Peyer's patch (tissue), 4 donors: ENCODE data around the gene KIF6. TPM values are rescaled to one million over a fixed set of nuclear protein-coding genes. Genes with fewer than 3 reads are reported as not detected.

ENCODE experiments used
- DNase-seq, 3 donors: peaks; one replicate each; pipeline ENCODE4 v3.0.0-alpha.2; 2017 to 2019
- H3K27ac ChIP-seq, 4 donors: fragments of 200-600 bp; sonication (generic); one replicate each; pipeline ENCODE4 v1.5.1; 2016 to 2019
- H3K27me3 ChIP-seq, 2 donors: fragments of 200-600 bp; sonication (generic); one replicate each; pipeline ENCODE4 v1.5.1; 2019
- H3K36me3 ChIP-seq, 3 donors: fragments of 200-600 bp; sonication (generic); one replicate each; pipeline ENCODE4 v1.5.1; 2016 to 2019
- H3K4me1 ChIP-seq, 4 donors: fragments of 200-600 bp; sonication (generic); one replicate each; pipeline ENCODE4 v1.5.1; 2016 to 2019
- H3K4me3 ChIP-seq, 4 donors: fragments of 200-600 bp; sonication (generic); 1 replicate in 3 of 4; 2 replicates in 1 of 4; pipeline ENCODE4 v1.5.1; 2016 to 2019; ENCODE audit warnings: mild to moderate bottlenecking in 1 of 4
- H3K9me3 ChIP-seq, 4 donors: fragments of 200-600 bp; sonication (generic); one replicate each; pipeline ENCODE4 v1.5.1; 2016 to 2019; ENCODE audit warnings: mild to moderate bottlenecking in 1 of 4
- POLR2A ChIP-seq, 2 donors: fragments of 450-650 bp; IDR thresholded peaks; one replicate each; pipeline ENCODE4 v1.5.1; 2017; ENCODE audit warnings: antibody characterized with exemption in 2 of 2, mild to moderate bottlenecking in 2 of 2, moderate library complexity in 2 of 2
- total RNA-seq, 4 donors: library from RNA; depleted of rRNA; stranded (reverse); fragments of >200 nt; gene quantifications; one replicate each; pipeline ENCODE4 v1.1.0, GENCODE V29; 2016
- TF ChIP-seq, protein P1 (sequence below), 6 experiments: fragments of 450-650 bp in 4 of 6; fragments of 200-600 bp in 2 of 6; sonication (generic) in 1 of 6; IDR thresholded peaks; one replicate each; pipeline ENCODE4 v1.5.1; 2017 to 2019; ENCODE audit warnings: antibody characterized with exemption in 6 of 6, mild to moderate bottlenecking in 3 of 6, moderate library complexity in 1 of 6

KIF6 gene
- total RNA-seq, 4 donors from 2014 or later: 0.83 TPM; not detected in 3

DNA sequence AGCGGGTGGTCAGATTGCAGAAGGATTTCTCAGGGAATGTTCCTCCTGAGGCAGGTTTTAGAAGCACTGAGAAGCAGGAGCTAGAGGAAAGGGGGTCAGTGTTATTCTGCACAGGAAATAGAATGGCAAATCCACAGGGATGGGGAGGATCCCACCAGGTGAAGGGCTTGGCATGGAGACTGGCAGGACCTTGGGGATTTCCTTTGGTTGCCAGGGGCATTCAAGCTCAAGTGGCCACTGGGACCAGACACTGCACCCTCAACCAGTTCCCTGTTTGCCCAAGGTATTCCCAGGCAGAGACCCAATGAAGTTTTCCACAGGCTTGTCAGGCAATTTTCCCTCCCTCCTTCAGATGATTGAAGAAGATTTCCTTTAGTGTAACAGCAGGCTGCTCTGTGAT, 279.5 kb downstream of the KIF6 start:
- H3K4me1 ChIP-seq: no peaks in the 10 kb centered on the region
- no peak for DNase-seq
- H3K9me3 ChIP-seq: no peaks in the 10 kb centered on the region
- H3K4me3 ChIP-seq: no peak overlapping the region
- no peaks in the 10 kb centered on the region for H3K27me3 ChIP-seq
- H3K27ac ChIP-seq: no peak overlapping the region
- TF ChIP-seq, protein P1, sequence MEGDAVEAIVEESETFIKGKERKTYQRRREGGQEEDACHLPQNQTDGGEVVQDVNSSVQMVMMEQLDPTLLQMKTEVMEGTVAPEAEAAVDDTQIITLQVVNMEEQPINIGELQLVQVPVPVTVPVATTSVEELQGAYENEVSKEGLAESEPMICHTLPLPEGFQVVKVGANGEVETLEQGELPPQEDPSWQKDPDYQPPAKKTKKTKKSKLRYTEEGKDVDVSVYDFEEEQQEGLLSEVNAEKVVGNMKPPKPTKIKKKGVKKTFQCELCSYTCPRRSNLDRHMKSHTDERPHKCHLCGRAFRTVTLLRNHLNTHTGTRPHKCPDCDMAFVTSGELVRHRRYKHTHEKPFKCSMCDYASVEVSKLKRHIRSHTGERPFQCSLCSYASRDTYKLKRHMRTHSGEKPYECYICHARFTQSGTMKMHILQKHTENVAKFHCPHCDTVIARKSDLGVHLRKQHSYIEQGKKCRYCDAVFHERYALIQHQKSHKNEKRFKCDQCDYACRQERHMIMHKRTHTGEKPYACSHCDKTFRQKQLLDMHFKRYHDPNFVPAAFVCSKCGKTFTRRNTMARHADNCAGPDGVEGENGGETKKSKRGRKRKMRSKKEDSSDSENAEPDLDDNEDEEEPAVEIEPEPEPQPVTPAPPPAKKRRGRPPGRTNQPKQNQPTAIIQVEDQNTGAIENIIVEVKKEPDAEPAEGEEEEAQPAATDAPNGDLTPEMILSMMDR (IDR thresholded peaks at IDR 0.05): no peak
- TF ChIP-seq POLR2A (IDR thresholded peaks at IDR 0.05): no peak
- no peaks in the 10 kb centered on the region for H3K36me3 ChIP-seq

DNA sequence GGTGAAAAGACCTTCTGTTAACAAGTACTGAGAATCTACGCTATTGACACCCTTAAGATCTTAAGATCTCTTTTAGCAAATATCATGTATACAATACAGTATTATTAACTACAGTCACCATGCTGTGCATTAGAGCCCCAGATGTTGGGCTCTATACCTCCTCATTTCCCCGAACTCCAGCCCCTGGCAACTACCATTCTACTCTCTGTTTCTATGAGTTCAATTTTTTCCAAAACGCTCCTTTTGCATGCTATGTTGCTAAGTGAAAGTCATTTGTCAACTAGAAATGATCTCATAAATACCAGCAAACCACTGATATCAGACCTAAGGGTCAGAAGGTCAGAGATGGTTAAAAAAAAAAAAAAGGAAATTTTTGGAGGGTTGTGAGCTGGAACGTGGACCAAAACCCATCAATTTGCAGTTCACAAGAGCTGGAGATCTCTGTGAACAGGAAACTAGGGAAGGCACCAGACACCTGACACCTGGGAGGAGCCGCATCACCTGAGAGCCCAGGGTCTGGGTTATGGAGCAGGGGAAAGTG, 280.7 kb downstream of the KIF6 start:
- no peaks in the 10 kb centered on the region for H3K4me1 ChIP-seq
- H3K36me3 ChIP-seq: no peaks in the 10 kb centered on the region
- no peaks in the 10 kb centered on the region for H3K9me3 ChIP-seq
- TF ChIP-seq, protein P1 (IDR thresholded peaks at IDR 0.05): no peak
- no peak for TF ChIP-seq POLR2A (IDR thresholded peaks at IDR 0.05)
- no peaks in the 10 kb centered on the region for H3K27me3 ChIP-seq
- DNase-seq: no peak
- no peak overlapping the region for H3K4me3 ChIP-seq
- no peak overlapping the region for H3K27ac ChIP-seq

DNA sequence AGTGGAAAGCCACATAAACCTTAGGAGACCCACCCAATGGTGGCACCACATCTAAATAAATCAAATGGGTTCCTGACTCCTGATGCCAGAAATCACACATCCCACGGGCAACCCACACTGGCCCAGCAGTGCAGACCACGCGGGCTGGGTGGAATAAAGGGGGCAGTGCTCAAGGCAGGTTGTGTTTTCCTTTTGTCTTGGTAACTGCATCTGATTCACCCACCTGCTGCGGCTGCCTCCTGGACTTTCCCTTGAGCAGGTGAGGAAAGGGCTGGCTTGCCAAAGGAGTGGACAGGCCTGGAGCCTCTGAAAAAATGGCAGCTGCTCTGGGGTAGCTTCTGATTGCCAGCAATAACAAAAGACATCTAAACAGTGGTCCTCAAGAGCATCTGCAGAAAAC, 283.2 kb downstream of the KIF6 start:
- Histone ChIP-seq H3K9me3 (no peaks in the 10 kb centered on the region), H3K4me1 (no peaks in the 10 kb centered on the region), H3K27ac (no peak overlapping the region), H3K27me3 (no peaks in the 10 kb centered on the region), H3K36me3 (no peaks in the 10 kb centered on the region), H3K4me3 (no peak overlapping the region)
- TF ChIP-seq, protein P1 (IDR thresholded peaks at IDR 0.05): no peak
- TF ChIP-seq POLR2A (IDR thresholded peaks at IDR 0.05): no peak
- no peak for DNase-seq

DNA sequence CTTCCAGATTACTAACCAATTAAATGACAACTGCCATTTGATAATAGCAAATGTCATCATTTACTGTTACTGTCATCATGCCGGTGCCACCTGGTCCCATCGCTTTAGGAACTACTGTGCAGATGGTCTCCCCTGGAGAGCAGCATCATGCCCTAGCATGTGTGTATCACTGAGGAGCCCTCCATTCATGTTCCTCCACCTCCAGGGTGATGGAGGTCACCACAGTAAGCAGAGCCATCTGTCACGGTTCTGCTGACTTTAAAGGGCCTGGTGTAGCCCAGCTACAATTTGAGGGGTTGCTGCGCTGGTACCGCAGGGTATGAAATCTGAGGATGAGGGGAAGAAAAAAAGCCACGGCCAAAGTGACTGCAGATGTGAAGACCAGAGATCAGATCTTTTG, 283.9 kb downstream of the KIF6 start:
- DNase-seq: no peak
- TF ChIP-seq POLR2A (IDR thresholded peaks at IDR 0.05): no peak
- TF ChIP-seq, protein P1 (IDR thresholded peaks at IDR 0.05): no peak
- Histone ChIP-seq H3K9me3 (no peaks in the 10 kb centered on the region), H3K27ac (no peak overlapping the region), H3K4me1 (no peaks in the 10 kb centered on the region), H3K27me3 (no peaks in the 10 kb centered on the region), H3K36me3 (no peaks in the 10 kb centered on the region), H3K4me3 (no peak overlapping the region)

DNA sequence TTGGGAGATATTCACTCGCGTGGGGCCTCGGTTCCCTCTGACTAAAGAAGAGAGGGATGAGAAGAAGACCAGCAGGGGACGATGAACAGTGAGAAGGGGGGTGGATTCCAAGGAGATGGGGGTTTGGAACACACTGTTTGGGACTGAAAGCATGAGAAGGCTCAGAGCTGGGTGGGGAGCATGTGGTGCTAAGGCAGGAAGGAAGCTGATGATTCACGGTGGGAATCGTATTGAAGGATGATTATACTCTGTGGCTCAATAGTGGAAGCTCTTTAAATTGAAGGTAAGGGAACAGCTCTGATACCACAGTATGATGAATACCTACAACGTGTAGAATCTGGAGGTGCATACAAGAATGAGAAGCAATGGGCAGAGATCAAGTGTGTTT, 285.2 kb downstream of the KIF6 start:
- no peaks in the 10 kb centered on the region for H3K27me3 ChIP-seq
- H3K36me3 ChIP-seq: no peaks in the 10 kb centered on the region
- no peak for DNase-seq
- no peaks in the 10 kb centered on the region for H3K9me3 ChIP-seq
- no peaks in the 10 kb centered on the region for H3K4me1 ChIP-seq
- TF ChIP-seq, protein P1 (IDR thresholded peaks at IDR 0.05): no peak
- TF ChIP-seq POLR2A (IDR thresholded peaks at IDR 0.05): no peak
- no peak overlapping the region for H3K4me3 ChIP-seq
- no peak overlapping the region for H3K27ac ChIP-seq
